IPS-18a (cell line): ENCODE measurements around the gene MBTPS1.

Source experiments
- H3K27ac ChIP-seq: one replicate; pipeline ENCODE4 v1.5.1; 2013; ENCODE audit warnings: low read length
- H3K27me3 ChIP-seq: one replicate; pipeline ENCODE4 v1.6.1; 2013; ENCODE audit warnings: mild to moderate bottlenecking, low read length; ENCODE audit not compliant: control insufficient read depth, insufficient read depth
- H3K36me3 ChIP-seq: one replicate; pipeline ENCODE4 v1.6.1; 2013; ENCODE audit warnings: low read depth, low read length; ENCODE audit not compliant: control insufficient read depth
- H3K4me1 ChIP-seq: one replicate; pipeline ENCODE4 v1.6.1; 2013; ENCODE audit warnings: low read depth, low read length; ENCODE audit not compliant: control insufficient read depth
- H3K4me3 ChIP-seq: one replicate; pipeline ENCODE4 v1.5.1; 2013; ENCODE audit warnings: low read length
- H3K9ac ChIP-seq: one replicate; pipeline ENCODE4 v1.6.1; 2013; ENCODE audit warnings: mild to moderate bottlenecking, low read length, moderate library complexity
- H3K9me3 ChIP-seq: one replicate; pipeline ENCODE4 v1.6.1; 2013; ENCODE audit warnings: low read depth, low read length; ENCODE audit not compliant: control insufficient read depth

Gene MBTPS1

GRCh38 chr16:84058211-84058610 is 58.5 kb downstream of the MBTPS1 start:
- no peaks in the 10 kb centered on the region for H3K9me3 ChIP-seq
- peaks cover 50% of the 10 kb centered on the region for H3K36me3 ChIP-seq
- H3K4me1 ChIP-seq = peaks cover 3% of the 10 kb centered on the region
- H3K27ac ChIP-seq = no peak overlapping the region
- H3K27me3 ChIP-seq = no peaks in the 10 kb centered on the region
- no peak overlapping the region for H3K9ac ChIP-seq
- no peak overlapping the region for H3K4me3 ChIP-seq

DNA sequence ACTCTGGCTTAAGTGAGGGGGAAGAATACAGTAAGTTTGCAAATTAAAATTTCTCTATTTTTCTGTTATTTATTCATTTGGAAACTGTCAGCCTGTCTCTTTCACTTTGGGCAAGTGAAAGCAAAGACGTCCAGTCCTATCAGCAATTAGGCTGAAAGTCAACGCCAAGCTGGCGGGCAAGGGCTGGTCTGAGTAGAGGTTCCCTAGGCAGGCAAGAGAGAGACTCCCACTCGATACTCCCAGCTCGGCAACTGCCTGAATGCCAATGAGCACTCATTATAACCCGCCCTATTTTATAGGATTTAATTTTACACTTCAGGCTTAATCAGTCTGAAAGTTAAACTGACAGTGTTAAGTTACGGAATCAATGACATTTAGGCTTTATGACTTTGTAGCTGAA is 59.8 kb downstream of the MBTPS1 start:
- H3K27ac ChIP-seq = no peak overlapping the region
- no peak overlapping the region for H3K4me3 ChIP-seq
- H3K9ac ChIP-seq = no peak overlapping the region
- no peaks in the 10 kb centered on the region for H3K4me1 ChIP-seq
- H3K36me3 ChIP-seq = peaks cover 56% of the 10 kb centered on the region
- no peaks in the 10 kb centered on the region for H3K9me3 ChIP-seq
- H3K27me3 ChIP-seq = no peaks in the 10 kb centered on the region

GRCh38 chr16:84055801-84056634 is 60.7 kb downstream of the MBTPS1 start:
- H3K36me3 ChIP-seq = peaks cover 49% of the 10 kb centered on the region
- H3K27me3 ChIP-seq = no peaks in the 10 kb centered on the region
- H3K4me1 ChIP-seq = no peaks in the 10 kb centered on the region
- no peak overlapping the region for H3K4me3 ChIP-seq
- no peaks in the 10 kb centered on the region for H3K9me3 ChIP-seq
- no peak overlapping the region for H3K9ac ChIP-seq
- no peak overlapping the region for H3K27ac ChIP-seq

DNA sequence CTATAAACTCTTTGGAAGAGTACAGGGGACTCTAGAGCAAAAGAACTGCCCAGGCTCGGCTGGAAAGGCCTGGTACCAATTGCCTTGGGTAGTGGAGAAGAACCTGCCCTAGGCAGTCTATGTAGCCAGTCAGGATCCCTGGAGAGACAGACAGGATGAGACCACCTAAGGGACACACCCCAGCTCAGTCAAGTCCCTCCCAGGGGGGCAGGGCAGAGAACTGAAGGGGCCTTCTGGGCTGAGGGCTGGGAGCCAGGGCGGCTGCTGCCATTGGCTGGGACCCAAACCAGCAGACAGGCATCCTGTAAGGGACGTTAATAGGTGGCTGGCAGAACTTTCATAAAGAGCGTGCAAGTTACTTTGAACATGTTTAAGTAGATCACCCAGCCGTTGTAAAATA is 61.4 kb downstream of the MBTPS1 start:
- H3K4me1 ChIP-seq = no peaks in the 10 kb centered on the region
- no peak overlapping the region for H3K9ac ChIP-seq
- no peaks in the 10 kb centered on the region for H3K27me3 ChIP-seq
- H3K9me3 ChIP-seq = no peaks in the 10 kb centered on the region
- H3K4me3 ChIP-seq = no peak overlapping the region
- peaks cover 47% of the 10 kb centered on the region for H3K36me3 ChIP-seq
- no peak overlapping the region for H3K27ac ChIP-seq

GRCh38 chr16:84054916-84055315 is 61.8 kb downstream of the MBTPS1 start:
- H3K27ac ChIP-seq = no peak overlapping the region
- H3K9ac ChIP-seq = no peak overlapping the region
- H3K4me3 ChIP-seq = no peak overlapping the region
- H3K4me1 ChIP-seq = no peaks in the 10 kb centered on the region
- H3K36me3 ChIP-seq = peaks cover 42% of the 10 kb centered on the region
- H3K27me3 ChIP-seq = no peaks in the 10 kb centered on the region
- H3K9me3 ChIP-seq = no peaks in the 10 kb centered on the region

DNA sequence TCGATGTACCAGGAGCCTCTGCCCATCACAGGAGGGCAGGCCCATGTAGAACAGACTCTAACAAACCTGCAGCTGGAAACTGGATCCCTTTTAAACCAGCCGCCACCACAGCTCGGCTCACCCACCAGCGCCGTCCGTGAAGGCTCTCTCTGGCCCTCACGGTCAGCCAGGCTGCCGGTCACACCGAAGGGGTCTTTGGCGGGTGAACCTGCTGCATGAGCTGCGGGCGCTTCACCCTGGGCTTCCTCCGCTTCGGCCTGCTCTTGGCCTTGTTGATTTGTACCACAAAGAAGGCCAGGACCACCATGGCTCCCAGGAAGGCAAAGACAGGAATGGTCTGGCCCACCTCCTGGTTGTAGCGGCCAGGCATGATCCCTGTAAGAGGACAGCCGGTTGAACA is 62.5 kb downstream of the MBTPS1 start:
- Histone ChIP-seq H3K27me3 (no peaks in the 10 kb centered on the region), H3K4me1 (no peaks in the 10 kb centered on the region), H3K9me3 (no peaks in the 10 kb centered on the region)

GRCh38 chr16:84053237-84053636 is 63.5 kb downstream of the MBTPS1 start:
- Histone ChIP-seq H3K27me3 (no peaks in the 10 kb centered on the region), H3K27ac (no peak overlapping the region), H3K4me1 (no peaks in the 10 kb centered on the region), H3K4me3 (no peak overlapping the region), H3K9ac (no peak overlapping the region), H3K36me3 (peaks cover 29% of the 10 kb centered on the region), H3K9me3 (no peaks in the 10 kb centered on the region)

More for the DNA sequence above, 62.5 kb downstream of the MBTPS1 start:
- no peak overlapping the region for H3K4me3 ChIP-seq
- no peak overlapping the region for H3K9ac ChIP-seq
- peaks cover 36% of the 10 kb centered on the region for H3K36me3 ChIP-seq
- H3K27ac ChIP-seq = no peak overlapping the region

DNA sequence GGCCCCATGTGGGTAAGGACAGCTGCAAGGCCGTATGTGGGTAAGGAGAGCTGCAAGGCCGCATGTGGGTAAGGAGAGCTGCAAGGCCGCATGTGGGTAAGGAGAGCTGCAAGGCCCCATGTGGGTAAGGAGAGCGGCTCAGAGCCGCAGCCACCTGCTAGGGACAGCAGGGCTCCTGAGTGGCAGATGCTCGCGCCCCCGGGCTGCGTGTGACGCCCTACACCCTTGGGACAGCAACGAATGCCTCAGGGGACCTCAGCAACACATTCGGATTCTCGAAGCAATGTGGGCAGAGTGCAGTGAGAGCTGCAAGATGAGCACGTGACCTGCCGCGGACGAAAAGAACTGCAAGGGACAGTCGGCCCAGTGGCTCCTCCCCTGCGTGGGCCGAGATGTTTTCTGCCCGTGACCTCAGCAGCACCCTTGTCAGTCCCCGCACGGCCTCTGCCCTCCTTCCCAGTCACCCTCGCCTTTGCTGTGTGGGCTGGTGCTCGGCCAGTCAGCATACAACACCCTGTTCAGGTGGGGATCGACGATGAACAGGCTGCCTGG is 64.6 kb downstream of the MBTPS1 start:
- Histone ChIP-seq H3K9me3 (no peaks in the 10 kb centered on the region), H3K4me1 (no peaks in the 10 kb centered on the region), H3K36me3 (peaks cover 21% of the 10 kb centered on the region), H3K9ac (no peak overlapping the region), H3K27ac (no peak overlapping the region), H3K4me3 (no peak overlapping the region), H3K27me3 (no peaks in the 10 kb centered on the region)

DNA sequence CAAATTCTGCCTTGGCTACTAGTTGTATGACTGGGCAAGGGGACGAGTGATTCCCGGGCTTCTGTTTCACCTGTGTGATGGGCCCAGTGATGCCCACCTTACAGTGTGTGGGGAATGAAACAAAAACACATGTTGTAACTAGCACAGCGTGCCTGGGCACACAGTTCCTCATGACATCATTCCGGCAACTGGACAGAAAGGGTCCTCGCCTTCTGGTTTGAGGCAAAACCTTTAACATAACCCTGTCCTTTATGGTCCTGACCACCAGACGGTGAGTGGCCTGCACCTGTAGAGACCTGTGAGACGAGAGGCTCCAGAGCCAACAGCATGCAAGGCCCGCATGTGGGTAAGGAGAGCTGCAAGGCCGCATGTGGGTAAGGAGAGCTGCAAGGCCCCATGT is 66.4 kb downstream of the MBTPS1 start:
- H3K27me3 ChIP-seq = no peaks in the 10 kb centered on the region
- H3K27ac ChIP-seq = no peak overlapping the region
- no peak overlapping the region for H3K4me3 ChIP-seq
- H3K4me1 ChIP-seq = no peaks in the 10 kb centered on the region
- peaks cover 19% of the 10 kb centered on the region for H3K36me3 ChIP-seq
- H3K9ac ChIP-seq = no peak overlapping the region
- no peaks in the 10 kb centered on the region for H3K9me3 ChIP-seq

GRCh38 chr16:84049403-84050060 is 67.2 kb downstream of the MBTPS1 start:
- Histone ChIP-seq H3K4me3 (no peak overlapping the region), H3K9ac (no peak overlapping the region), H3K4me1 (no peaks in the 10 kb centered on the region), H3K36me3 (peaks cover 16% of the 10 kb centered on the region), H3K9me3 (no peaks in the 10 kb centered on the region), H3K27ac (no peak overlapping the region), H3K27me3 (no peaks in the 10 kb centered on the region)

GRCh38 chr16:84048871-84049270 is 67.9 kb downstream of the MBTPS1 start:
- peaks cover 3% of the 10 kb centered on the region for H3K4me1 ChIP-seq
- H3K4me3 ChIP-seq = no peak overlapping the region
- no peak overlapping the region for H3K27ac ChIP-seq
- H3K9me3 ChIP-seq = no peaks in the 10 kb centered on the region
- no peak overlapping the region for H3K9ac ChIP-seq
- H3K27me3 ChIP-seq = no peaks in the 10 kb centered on the region
- peaks cover 13% of the 10 kb centered on the region for H3K36me3 ChIP-seq
